Measurements from ENCODE around the gene SGCD. TPM values are rescaled to one million over a fixed set of nuclear protein-coding genes. Genes with fewer than 3 reads are reported as not detected.
A peak's percentile ranks its signal among the peaks of the same experiment; 100 is the strongest.

SGCD gene
- total and polyA plus RNA-seq, 8 donors = 0.58 to 55.8 (median 2.8) TPM

DNA sequence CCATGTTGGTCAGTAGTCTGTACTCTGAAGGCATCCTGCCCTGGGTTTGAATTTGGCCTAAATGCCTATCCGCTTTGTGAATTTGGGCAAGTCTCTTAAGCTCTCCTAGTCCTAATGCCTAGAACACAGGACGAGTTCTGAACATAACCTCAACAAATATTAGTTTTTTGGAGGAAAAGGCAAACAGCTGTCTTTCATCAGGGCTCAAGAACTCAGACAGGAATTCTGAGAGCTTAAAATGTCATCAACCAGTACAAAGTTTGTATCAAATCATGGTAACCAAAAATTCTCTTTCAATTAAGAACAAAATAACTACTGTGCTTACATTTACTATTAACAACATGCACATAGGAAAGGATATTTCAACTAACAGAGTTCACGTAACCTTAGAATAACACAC lies 340.7 kb downstream of the SGCD start:
- no peak overlapping the region for H3K4me3 ChIP-seq
- WGBS, 5 donors = 66 to 75% (median 71%) methylated on average over 3 of the region's 3 CpGs
- no peaks in the 10 kb centered on the region for H3K36me3 ChIP-seq
- TF ChIP-seq, protein P1, sequence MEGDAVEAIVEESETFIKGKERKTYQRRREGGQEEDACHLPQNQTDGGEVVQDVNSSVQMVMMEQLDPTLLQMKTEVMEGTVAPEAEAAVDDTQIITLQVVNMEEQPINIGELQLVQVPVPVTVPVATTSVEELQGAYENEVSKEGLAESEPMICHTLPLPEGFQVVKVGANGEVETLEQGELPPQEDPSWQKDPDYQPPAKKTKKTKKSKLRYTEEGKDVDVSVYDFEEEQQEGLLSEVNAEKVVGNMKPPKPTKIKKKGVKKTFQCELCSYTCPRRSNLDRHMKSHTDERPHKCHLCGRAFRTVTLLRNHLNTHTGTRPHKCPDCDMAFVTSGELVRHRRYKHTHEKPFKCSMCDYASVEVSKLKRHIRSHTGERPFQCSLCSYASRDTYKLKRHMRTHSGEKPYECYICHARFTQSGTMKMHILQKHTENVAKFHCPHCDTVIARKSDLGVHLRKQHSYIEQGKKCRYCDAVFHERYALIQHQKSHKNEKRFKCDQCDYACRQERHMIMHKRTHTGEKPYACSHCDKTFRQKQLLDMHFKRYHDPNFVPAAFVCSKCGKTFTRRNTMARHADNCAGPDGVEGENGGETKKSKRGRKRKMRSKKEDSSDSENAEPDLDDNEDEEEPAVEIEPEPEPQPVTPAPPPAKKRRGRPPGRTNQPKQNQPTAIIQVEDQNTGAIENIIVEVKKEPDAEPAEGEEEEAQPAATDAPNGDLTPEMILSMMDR (IDR thresholded peaks at IDR 0.05) = no peak
- TF ChIP-seq POLR2A (IDR thresholded peaks at IDR 0.05) (no peak), EP300 (IDR thresholded peaks at IDR 0.05) (no peak), POLR2AphosphoS5 (IDR thresholded peaks at IDR 0.05) (no peak)
- intact Hi-C loops (cut with DNase I; ENCODE audit: low total_unique reads) = no loop called here
- no peaks in the 10 kb centered on the region for H3K9me3 ChIP-seq
- DNase-seq = no peak
- no peaks in the 10 kb centered on the region for H3K27me3 ChIP-seq
- H3K4me1 ChIP-seq = no peaks in the 10 kb centered on the region
- H3K27ac ChIP-seq = no peak overlapping the region

DNA sequence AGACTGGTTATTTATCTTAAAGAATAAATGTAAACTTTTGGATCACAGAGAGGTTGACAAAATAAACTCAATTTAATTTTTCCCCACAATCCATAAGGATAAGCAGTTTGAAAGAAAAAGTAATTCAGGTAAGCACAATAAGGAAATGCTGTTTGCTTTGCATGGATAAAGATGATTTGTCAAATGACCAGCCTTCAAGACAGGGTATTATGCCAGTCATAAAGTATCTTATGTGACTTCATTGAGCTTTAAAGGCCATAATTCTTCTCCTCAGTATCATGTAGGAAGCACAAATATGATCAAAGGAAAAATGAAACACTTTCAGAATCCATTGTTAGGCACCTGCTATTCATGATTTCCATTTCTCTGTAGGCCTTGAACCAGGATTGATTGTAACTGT lies 342.5 kb downstream of the SGCD start:
- Histone ChIP-seq H3K27ac (no peak overlapping the region), H3K36me3 (no peaks in the 10 kb centered on the region)

DNA sequence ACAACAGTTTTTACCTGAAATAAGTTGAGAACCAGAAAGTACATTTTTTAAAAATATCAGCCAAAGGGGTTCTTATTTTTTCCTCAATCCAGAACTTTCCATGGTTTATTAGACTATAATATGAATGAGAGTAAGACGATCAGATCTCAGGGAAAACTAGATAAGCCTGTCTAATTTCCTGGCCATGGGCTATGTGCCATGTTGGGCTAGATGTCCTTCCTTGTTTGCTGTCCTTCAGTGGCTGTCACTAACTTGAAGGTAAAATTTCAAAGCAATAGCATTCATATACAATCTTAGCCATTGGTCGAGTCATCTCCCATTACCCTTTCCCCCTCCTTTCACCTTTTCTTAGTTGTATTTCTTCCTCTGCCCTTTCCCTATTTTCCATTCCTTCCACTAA lies 343.7 kb downstream of the SGCD start:
- Histone ChIP-seq H3K9me3 (no peaks in the 10 kb centered on the region), H3K27me3 (no peaks in the 10 kb centered on the region), H3K4me3 (no peak overlapping the region), H3K4me1 (no peaks in the 10 kb centered on the region), H3K27ac (no peak overlapping the region), H3K36me3 (no peaks in the 10 kb centered on the region)
- 58 to 69% (median 65%) methylated on average over 2 of the region's 2 CpGs for WGBS, 5 donors
- no peak for DNase-seq
- intact Hi-C loops (cut with DNase I; ENCODE audit: low total_unique reads) = no loop called here
- TF ChIP-seq EP300 (IDR thresholded peaks at IDR 0.05) (no peak), POLR2AphosphoS5 (IDR thresholded peaks at IDR 0.05) (no peak), POLR2A (IDR thresholded peaks at IDR 0.05) (no peak)
- TF ChIP-seq, protein P1 (IDR thresholded peaks at IDR 0.05) = no peak

More for the DNA sequence above, 342.5 kb downstream of the SGCD start:
- intact Hi-C loops (cut with DNase I; ENCODE audit: low total_unique reads) = no loop called here
- no peaks in the 10 kb centered on the region for H3K27me3 ChIP-seq
- no peak for TF ChIP-seq POLR2AphosphoS5 (IDR thresholded peaks at IDR 0.05)
- no peak for TF ChIP-seq EP300 (IDR thresholded peaks at IDR 0.05)
- TF ChIP-seq, protein P1 (IDR thresholded peaks at IDR 0.05) = no peak
- no peak for DNase-seq
- no peak overlapping the region for H3K4me3 ChIP-seq
- H3K9me3 ChIP-seq = no peaks in the 10 kb centered on the region
- no peaks in the 10 kb centered on the region for H3K4me1 ChIP-seq

DNA sequence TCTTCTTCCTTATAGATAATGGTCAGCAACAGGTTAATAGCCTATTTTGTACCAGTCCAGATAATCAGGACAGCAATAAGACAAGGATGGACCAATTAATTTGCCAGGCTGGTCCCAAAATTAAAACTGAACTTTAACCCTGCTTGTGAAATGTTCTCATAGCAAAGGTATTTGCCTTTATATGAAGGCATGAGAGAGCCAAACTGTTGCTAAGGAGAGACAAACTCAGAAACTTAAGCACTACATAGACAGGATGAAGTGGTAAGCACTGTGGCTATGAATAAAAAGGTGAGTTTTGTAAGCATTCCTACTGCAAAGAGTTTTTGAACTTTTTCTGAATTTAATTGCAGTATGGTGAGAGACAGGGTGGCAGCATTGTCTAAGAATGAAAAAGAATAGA lies 348.4 kb downstream of the SGCD start:
- H3K4me3 ChIP-seq = no peak overlapping the region
- no peaks in the 10 kb centered on the region for H3K27me3 ChIP-seq
- H3K36me3 ChIP-seq = no peaks in the 10 kb centered on the region
- H3K4me1 ChIP-seq = no peaks in the 10 kb centered on the region
- intact Hi-C loops (cut with DNase I; ENCODE audit: low total_unique reads) = no loop called here
- TF ChIP-seq POLR2A (IDR thresholded peaks at IDR 0.05) = no peak
- no peak for TF ChIP-seq POLR2AphosphoS5 (IDR thresholded peaks at IDR 0.05)
- TF ChIP-seq EP300 (IDR thresholded peaks at IDR 0.05) = no peak
- TF ChIP-seq, protein P1 (IDR thresholded peaks at IDR 0.05) = no peak
- H3K9me3 ChIP-seq = no peaks in the 10 kb centered on the region
- no peak overlapping the region for H3K27ac ChIP-seq
- DNase-seq = peak in 1 of 2 donors; percentile 34

Measured in stomach (tissue), 9 donors.